ENCODE results near the gene CD28. TPM values are rescaled to one million over a fixed set of nuclear protein-coding genes. Genes with fewer than 3 reads are reported as not detected.

CD28 gene
- total RNA-seq, 2 donors from 2014 or later, result 3.5 to 4.3 TPM

DNA sequence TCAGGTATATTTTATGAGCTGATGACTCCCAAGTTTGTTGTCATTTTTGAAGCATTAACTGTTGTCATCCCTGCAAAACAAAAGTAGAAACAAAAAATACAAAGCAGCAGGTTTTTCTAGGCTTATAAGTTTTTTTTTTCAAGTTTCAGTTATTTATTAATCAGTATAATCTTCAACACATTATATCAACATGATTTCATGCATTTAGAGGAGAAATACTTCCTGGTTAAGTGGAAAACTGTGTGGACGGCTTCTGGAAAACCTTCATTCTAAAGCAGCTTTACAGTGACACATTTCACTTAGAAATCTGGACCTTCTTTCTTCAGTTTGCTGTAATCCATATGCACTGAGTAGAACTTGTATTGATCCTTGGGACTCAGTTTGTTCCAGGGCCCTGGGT, 34.6 kb upstream of the CD28 start:
- H3K9me3 ChIP-seq, result no peaks in the 10 kb centered on the region
- H3K4me3 ChIP-seq, result no peak overlapping the region
- no peak overlapping the region for H3K27ac ChIP-seq
- no peaks in the 10 kb centered on the region for H3K27me3 ChIP-seq (replicated peaks; ENCODE audit: insufficient read depth)
- TF ChIP-seq, protein P1, sequence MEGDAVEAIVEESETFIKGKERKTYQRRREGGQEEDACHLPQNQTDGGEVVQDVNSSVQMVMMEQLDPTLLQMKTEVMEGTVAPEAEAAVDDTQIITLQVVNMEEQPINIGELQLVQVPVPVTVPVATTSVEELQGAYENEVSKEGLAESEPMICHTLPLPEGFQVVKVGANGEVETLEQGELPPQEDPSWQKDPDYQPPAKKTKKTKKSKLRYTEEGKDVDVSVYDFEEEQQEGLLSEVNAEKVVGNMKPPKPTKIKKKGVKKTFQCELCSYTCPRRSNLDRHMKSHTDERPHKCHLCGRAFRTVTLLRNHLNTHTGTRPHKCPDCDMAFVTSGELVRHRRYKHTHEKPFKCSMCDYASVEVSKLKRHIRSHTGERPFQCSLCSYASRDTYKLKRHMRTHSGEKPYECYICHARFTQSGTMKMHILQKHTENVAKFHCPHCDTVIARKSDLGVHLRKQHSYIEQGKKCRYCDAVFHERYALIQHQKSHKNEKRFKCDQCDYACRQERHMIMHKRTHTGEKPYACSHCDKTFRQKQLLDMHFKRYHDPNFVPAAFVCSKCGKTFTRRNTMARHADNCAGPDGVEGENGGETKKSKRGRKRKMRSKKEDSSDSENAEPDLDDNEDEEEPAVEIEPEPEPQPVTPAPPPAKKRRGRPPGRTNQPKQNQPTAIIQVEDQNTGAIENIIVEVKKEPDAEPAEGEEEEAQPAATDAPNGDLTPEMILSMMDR (IDR thresholded peaks at IDR 0.05), result no peak
- ATAC-seq (ENCODE audit: insufficient number of reproducible peaks, low FRiP score, low read depth) (no peak), DNase-seq (ENCODE audit: low spot score) (no peak)
- peaks cover 3 to 5% of the 10 kb centered on the region in 2 donors for H3K4me1 ChIP-seq (ENCODE audit: control insufficient read depth in 1 of 2, low read depth in 2 of 2)
- no peaks in the 10 kb centered on the region for H3K36me3 ChIP-seq

GRCh38 chr2:203672856-203673255, 33.6 kb upstream of the CD28 start:
- Histone ChIP-seq H3K4me3 (no peak overlapping the region), H3K27ac (no peak overlapping the region), H3K4me1 (ENCODE audit: control insufficient read depth in 1 of 2, low read depth in 2 of 2) (peaks cover 3 to 5% of the 10 kb centered on the region in 2 donors), H3K27me3 (replicated peaks; ENCODE audit: insufficient read depth) (no peaks in the 10 kb centered on the region), H3K36me3 (no peaks in the 10 kb centered on the region), H3K9me3 (no peaks in the 10 kb centered on the region)
- TF ChIP-seq, protein P1 (IDR thresholded peaks at IDR 0.05), result no peak
- no peak for ATAC-seq (ENCODE audit: insufficient number of reproducible peaks, low FRiP score, low read depth)
- no peak for DNase-seq (ENCODE audit: low spot score)

- DNase-seq (ENCODE audit: low spot score) (no peak), ATAC-seq (ENCODE audit: insufficient number of reproducible peaks, low FRiP score, low read depth) (no peak)
- peaks cover 3 to 5% of the 10 kb centered on the region in 2 donors for H3K4me1 ChIP-seq (ENCODE audit: control insufficient read depth in 1 of 2, low read depth in 2 of 2)
- no peaks in the 10 kb centered on the region for H3K27me3 ChIP-seq (replicated peaks; ENCODE audit: insufficient read depth)
- no peaks in the 10 kb centered on the region for H3K36me3 ChIP-seq
- no peaks in the 10 kb centered on the region for H3K9me3 ChIP-seq
- no peak overlapping the region for H3K27ac ChIP-seq
- no peak overlapping the region for H3K4me3 ChIP-seq
- TF ChIP-seq, protein P1 (IDR thresholded peaks at IDR 0.05), result no peak
Observed at GRCh38 chr2:203673933-203674332, 32.5 kb upstream of the CD28 start.

GRCh38 chr2:203675086-203675485, 31.4 kb upstream of the CD28 start:
- ATAC-seq (ENCODE audit: insufficient number of reproducible peaks, low FRiP score, low read depth) (no peak), DNase-seq (ENCODE audit: low spot score) (no peak)
- H3K4me3 ChIP-seq, result no peak overlapping the region
- H3K36me3 ChIP-seq, result no peaks in the 10 kb centered on the region
- no peaks in the 10 kb centered on the region for H3K27me3 ChIP-seq (replicated peaks; ENCODE audit: insufficient read depth)
- no peak overlapping the region for H3K27ac ChIP-seq
- TF ChIP-seq, protein P1 (IDR thresholded peaks at IDR 0.05), result no peak
- H3K4me1 ChIP-seq (ENCODE audit: control insufficient read depth in 1 of 2, low read depth in 2 of 2), result peaks cover 3 to 5% of the 10 kb centered on the region in 2 donors
- no peaks in the 10 kb centered on the region for H3K9me3 ChIP-seq

- Histone ChIP-seq H3K9me3 (no peaks in the 10 kb centered on the region), H3K36me3 (no peaks in the 10 kb centered on the region), H3K4me3 (no peak overlapping the region), H3K4me1 (ENCODE audit: control insufficient read depth in 1 of 2, low read depth in 2 of 2) (peaks cover 30 to 35% of the 10 kb centered on the region in 2 donors), H3K27ac (no peak overlapping the region), H3K27me3 (replicated peaks; ENCODE audit: insufficient read depth) (no peaks in the 10 kb centered on the region)
- ATAC-seq (ENCODE audit: insufficient number of reproducible peaks, low FRiP score, low read depth) (no peak), DNase-seq (ENCODE audit: low spot score) (no peak)
- TF ChIP-seq, protein P1 (IDR thresholded peaks at IDR 0.05), result no peak
Observed at GRCh38 chr2:203678971-203679370, 27.5 kb upstream of the CD28 start.

Data from thoracic aorta (tissue), 2 donors.